Activated naive CD4-positive, alpha-beta T cell treated with anti-CD3 and anti-CD28 coated beads, Interleukin-2, amount 10 ng/mL, durations not matched to agents 7 days and 5 days (primary cell): ENCODE data around the gene HTD2.
"Not testable (repeated sequence)": the region's sequence is repeated elsewhere in the genome, so short reads cannot be mapped to it uniquely, and the experiment has no call there.

Experiments used
- CTCF ChIA-PET: fragments of 350-600 bp; sonication (Branson Sonifier 250); formaldehyde crosslinking; loops from one replicate; lab custom pipeline; 2021; ENCODE audit warnings: antibody characterized with exemption; lab: Charles Lee
- DNase-seq: peaks from one replicate; pipeline ENCODE4 v3.0.0-alpha.2; 2020
- H3K27ac Mint-ChIP-seq: one replicate; pipeline ENCODE4 v1.8.0; 2021; ENCODE audit warnings: mild to moderate bottlenecking, moderate library complexity, mixed read lengths
- H3K27me3 Mint-ChIP-seq: one replicate; pipeline ENCODE4 v1.8.0; 2021; ENCODE audit warnings: mild to moderate bottlenecking, mixed read lengths
- H3K36me3 Mint-ChIP-seq: one replicate; pipeline ENCODE4 v1.8.0; 2021; ENCODE audit warnings: mixed read lengths
- H3K4me1 Mint-ChIP-seq: one replicate; pipeline ENCODE4 v1.8.0; 2021; ENCODE audit warnings: mixed read lengths
- H3K4me3 Mint-ChIP-seq: one replicate; pipeline ENCODE4 v1.8.0; 2021; ENCODE audit warnings: mild to moderate bottlenecking, moderate library complexity, mixed read lengths
- H3K9me3 Mint-ChIP-seq: one replicate; pipeline ENCODE4 v1.8.0; 2021; ENCODE audit warnings: mixed read lengths

Gene HTD2

DNA sequence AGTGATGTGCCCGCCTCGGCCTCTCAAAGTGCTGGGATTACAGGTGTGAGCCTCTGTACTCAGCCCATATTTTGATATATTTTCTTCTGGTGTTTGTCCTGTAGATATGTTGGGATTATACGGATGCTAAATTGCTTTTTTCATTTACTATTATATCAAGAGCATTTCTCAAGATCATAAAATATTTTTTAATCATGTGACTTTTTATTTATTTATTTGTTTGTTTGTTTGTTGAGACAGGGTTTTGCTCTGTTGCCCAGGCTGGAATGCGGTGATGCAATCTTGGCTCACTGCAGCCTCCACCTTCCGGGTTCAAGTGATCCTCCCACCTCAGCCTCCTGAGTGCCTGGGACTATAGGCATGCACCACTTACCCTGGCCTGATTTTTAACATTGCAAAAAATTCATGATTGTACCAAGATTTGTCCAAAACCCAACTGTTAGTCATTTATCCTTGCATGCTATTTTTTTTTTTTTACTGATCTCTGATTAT, 23.6 kb downstream of the HTD2 start:
- H3K9me3 Mint-ChIP-seq, result no peaks in the 10 kb centered on the region
- H3K27me3 Mint-ChIP-seq, result no peaks in the 10 kb centered on the region
- peaks cover 38% of the 10 kb centered on the region for H3K4me1 Mint-ChIP-seq
- no peak overlapping the region for H3K4me3 Mint-ChIP-seq
- H3K36me3 Mint-ChIP-seq, result no peaks in the 10 kb centered on the region
- CTCF ChIA-PET, result interaction anchor here (0.7 to 3.4 kb wide), 4 partner anchors 9 to 193 kb away, joined by 3 to 13 read pairs (median 4); partner anchors contain the start of genes HTD2 and RPP14
- DNase-seq, result no peak
- H3K27ac Mint-ChIP-seq, result no peak overlapping the region

DNA sequence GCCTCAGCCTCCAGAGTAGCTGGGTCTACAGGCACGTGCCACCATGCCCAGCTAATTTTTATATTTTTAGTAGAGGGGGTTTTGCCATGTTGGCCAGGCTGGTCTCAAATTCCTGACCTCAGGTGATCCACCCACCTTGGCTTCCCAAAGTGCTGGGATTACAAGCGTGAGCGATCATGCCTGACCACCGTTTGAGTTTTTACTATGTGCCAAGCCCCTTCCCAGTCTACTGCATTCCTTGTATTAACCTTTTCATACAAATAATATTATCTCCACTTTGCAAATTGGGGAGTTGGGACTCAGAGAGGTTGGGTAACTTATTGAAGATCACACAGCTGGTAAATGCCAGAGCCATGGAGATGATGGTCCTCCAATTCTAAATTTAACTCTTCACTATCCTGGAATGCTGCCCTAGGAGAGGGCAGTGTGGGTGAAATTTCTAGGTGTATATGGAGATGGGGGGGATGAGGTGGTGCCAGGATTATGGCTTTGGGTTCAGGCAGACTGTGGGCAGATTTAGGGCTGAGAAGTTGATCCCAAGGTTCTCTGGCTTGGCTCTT, 25.4 kb downstream of the HTD2 start:
- H3K9me3 Mint-ChIP-seq, result no peaks in the 10 kb centered on the region
- H3K27me3 Mint-ChIP-seq, result no peaks in the 10 kb centered on the region
- H3K36me3 Mint-ChIP-seq, result peaks cover 8% of the 10 kb centered on the region
- CTCF ChIA-PET, result interaction anchor here (1.0 to 6.1 kb wide), 5 partner anchors 9 to 162 kb away, joined by 3 to 45 read pairs (median 13); partner anchors contain the start of genes HTD2 and RPP14
- H3K4me1 Mint-ChIP-seq, result peaks cover 39% of the 10 kb centered on the region
- peak overlapping the region; percentile 66 for H3K4me3 Mint-ChIP-seq
- no peak overlapping the region for H3K27ac Mint-ChIP-seq
- DNase-seq, result no peak

DNA sequence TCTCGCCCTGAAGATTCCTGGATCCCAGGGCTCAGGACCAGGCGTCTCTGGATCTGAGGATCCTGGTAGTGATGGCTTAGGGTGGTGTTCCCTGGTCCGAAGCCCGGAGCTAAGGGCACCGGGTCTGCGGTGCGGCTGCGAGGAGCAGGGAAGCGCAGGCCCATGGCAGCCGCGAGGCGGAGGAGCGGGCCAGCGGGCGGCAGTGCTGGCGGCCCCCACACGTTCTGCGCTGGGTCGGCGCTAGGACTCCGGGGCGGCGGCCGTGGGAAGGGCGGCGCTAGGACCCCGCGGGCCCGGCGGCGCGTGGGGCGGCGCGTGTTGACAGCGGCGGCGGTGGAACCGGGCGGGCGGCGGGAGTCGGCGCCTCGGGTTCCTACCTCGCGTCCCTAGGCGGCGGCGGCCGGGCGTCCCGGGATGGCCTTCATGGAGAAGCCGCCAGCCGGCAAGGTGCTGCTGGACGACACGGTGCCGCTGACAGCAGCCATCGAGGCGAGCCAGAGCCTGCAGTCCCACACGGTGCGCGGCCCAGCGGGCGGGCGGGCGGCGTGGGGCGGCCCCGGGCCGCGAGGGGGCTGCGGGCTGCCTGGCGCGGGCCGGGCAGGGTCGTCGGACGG, 26.4 kb downstream of the HTD2 start, which contains the start of gene PXK:
PXK (plus strand) TSS at position 318 of the 614 bp plus-strand sequence; CDS start at position 415, 97 bp downstream.
- no peaks in the 10 kb centered on the region for H3K9me3 Mint-ChIP-seq
- peak; percentile 84 for DNase-seq
- no peaks in the 10 kb centered on the region for H3K27me3 Mint-ChIP-seq
- H3K36me3 Mint-ChIP-seq, result peaks cover 8% of the 10 kb centered on the region
- H3K4me3 Mint-ChIP-seq, result peak within 1 kb of the TSS; percentile 100
- H3K27ac Mint-ChIP-seq, result peak within 1 kb of the TSS; percentile 95
- CTCF ChIA-PET, result interaction anchor here (0.6 to 6.1 kb wide), 12 partner anchors 8 to 161 kb away, joined by 3 to 45 read pairs (median 5); partner anchors contain the start of genes HTD2 and RPP14
- H3K4me1 Mint-ChIP-seq, result peaks cover 39% of the 10 kb centered on the region

DNA sequence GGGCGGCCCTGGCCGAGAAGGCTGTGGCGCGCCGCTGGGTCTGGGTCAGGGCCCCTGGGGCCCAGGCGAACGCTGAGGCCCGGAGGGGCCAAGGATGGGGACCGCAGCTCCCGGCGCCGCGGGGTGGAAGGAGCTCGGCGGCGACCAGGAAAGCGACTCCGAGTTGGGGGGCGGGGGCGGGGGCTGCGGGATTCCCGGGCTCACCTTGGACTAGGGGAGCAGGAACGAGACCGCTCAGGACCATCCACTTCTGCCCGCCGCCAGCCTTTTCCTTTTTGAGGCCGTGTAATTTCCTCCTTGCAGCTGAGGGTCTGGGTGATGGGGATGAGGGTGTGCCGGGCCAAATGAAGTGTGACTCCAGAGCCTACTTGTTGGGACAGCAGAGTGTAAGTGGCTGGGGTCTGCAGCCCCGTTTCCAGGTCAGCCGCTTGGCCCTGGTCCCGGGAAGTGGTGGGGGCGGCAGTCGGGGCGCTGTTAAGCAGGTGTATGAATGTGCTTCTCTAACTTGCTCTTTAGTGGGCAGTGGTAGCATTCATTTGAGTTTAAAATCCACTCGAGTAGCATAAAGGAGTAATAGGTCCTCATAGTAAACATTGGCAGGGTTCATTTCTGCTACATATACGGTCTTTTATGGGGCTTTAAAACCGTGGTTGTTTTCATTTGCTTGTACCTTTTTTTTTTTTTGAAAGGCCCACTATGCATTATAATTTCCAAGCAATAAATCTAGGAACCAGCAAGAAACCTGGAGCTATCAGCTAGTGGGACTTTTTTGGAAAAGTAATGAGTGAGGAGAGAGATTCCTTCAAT, 27.1 kb downstream of the HTD2 start:
- DNase-seq, result peak; percentile 54
- H3K27ac Mint-ChIP-seq, result peak overlapping the region; percentile 95
- peak overlapping the region; percentile 100 for H3K4me3 Mint-ChIP-seq
- H3K27me3 Mint-ChIP-seq, result no peaks in the 10 kb centered on the region
- H3K36me3 Mint-ChIP-seq, result peaks cover 8% of the 10 kb centered on the region
- CTCF ChIA-PET, result interaction anchor here (0.6 to 6.1 kb wide), 16 partner anchors 9 to 159 kb away, joined by 3 to 45 read pairs (median 4); partner anchors contain the start of genes HTD2 and RPP14
- H3K4me1 Mint-ChIP-seq, result peaks cover 39% of the 10 kb centered on the region
- no peaks in the 10 kb centered on the region for H3K9me3 Mint-ChIP-seq

DNA sequence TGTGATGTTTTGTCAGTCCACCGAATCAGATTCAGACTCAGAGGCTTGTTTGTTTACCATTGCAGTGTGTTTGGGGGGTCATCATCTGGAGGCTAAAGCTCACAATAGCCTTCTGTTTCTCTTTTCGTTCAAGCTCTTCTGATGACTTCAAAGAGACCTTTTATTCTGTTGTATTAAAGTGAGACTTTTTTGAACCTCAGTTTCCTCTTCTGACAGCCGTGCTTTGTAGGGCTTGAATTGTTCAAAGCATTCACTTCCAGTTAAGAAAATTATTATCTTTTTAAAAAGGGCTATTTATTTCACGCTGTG, 27.6 kb downstream of the HTD2 start:
- no peaks in the 10 kb centered on the region for H3K9me3 Mint-ChIP-seq
- H3K27ac Mint-ChIP-seq, result peak overlapping the region; percentile 95
- no peak for DNase-seq
- H3K4me1 Mint-ChIP-seq, result peaks cover 39% of the 10 kb centered on the region
- CTCF ChIA-PET, result interaction anchor here (0.6 to 6.1 kb wide), 13 partner anchors 9 to 139 kb away, joined by 3 to 45 read pairs (median 4); partner anchors contain the start of gene HTD2
- peaks cover 10% of the 10 kb centered on the region for H3K36me3 Mint-ChIP-seq
- peak overlapping the region; percentile 100 for H3K4me3 Mint-ChIP-seq
- no peaks in the 10 kb centered on the region for H3K27me3 Mint-ChIP-seq

DNA sequence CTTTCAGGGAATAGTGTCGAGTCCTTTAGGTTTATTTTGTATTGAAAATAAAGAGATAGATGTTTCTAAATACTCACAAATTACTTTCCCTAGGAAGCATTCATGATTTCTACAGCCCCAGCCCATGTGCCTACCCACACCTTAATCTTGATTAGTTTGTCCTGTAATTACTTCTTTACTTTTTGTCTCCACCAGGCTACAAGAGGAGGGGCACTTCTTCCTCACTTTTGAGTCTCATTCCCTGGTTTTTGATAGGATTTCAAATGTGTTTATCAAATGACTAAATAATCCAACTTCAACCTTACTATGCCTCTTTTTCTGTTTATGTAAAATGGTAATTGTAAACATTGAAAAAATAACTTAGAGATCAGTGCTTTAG, 28.2 kb downstream of the HTD2 start:
- no peaks in the 10 kb centered on the region for H3K9me3 Mint-ChIP-seq
- no peaks in the 10 kb centered on the region for H3K27me3 Mint-ChIP-seq
- DNase-seq, result no peak
- CTCF ChIA-PET, result interaction anchor here (0.9 to 6.1 kb wide), 11 partner anchors 10 to 139 kb away, joined by 3 to 45 read pairs (median 5); partner anchors contain the start of gene HTD2
- peak overlapping the region; percentile 27 for H3K4me3 Mint-ChIP-seq
- H3K36me3 Mint-ChIP-seq, result peaks cover 16% of the 10 kb centered on the region
- H3K27ac Mint-ChIP-seq, result no peak overlapping the region
- peaks cover 39% of the 10 kb centered on the region for H3K4me1 Mint-ChIP-seq

DNA sequence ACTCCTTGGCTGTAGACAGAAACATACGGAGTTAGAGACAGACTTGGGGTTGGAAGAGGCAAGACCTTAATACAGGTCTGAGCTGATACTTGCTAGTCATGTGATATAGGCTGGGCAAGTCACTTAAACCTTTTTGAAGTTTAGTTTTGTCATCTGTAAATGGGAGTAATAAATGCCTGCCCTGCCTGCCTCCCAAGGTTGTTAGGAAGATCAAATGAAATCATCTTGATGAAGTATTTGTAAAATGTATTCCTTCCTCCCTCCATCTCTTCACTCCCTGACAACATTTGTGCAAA, 29.3 kb downstream of the HTD2 start:
- peaks cover 38% of the 10 kb centered on the region for H3K4me1 Mint-ChIP-seq
- CTCF ChIA-PET, result interaction anchor here (0.9 to 6.1 kb wide), 7 partner anchors 9 to 79 kb away, joined by 3 to 45 read pairs (median 4); no protein-coding TSS in a partner anchor

DNA sequence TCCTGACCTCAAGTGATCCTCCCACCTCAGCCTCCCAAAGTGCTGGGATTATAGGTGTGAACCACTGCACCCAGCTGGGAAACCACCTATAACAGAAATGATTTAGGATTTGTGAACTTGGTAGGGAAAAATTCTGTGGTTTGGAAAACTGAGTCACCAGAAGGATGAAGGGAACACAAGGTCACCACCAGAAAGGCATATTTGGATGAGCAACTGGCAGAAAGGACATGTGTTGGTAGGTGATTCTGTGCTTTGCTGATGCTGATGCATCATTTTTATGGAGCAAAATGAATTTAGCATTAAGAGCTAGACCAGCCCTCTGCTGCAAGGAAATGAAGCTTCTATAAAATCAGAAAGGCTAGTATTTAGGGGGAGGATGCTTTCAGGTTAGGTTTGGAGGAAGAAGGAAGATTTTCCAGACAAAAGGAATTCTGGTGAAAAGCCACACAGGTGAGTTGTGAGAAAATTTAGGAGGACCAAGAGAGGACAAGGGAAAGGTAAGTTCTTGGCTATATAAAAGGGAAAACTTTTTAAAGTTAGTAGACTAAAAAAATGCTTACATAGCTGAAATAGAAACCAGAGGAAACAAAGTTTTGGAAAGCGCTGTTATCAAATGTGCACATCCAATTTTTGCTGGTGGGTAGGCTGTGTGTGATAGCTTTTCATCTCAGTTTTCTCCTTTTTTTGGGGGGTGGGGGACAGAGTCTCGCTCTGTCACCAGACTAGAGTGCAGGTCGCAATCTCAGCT, 30.0 kb downstream of the HTD2 start:
- Mint-ChIP-seq H3K4me1 (peaks cover 38% of the 10 kb centered on the region), H3K9me3 (no peaks in the 10 kb centered on the region), H3K27me3 (no peaks in the 10 kb centered on the region), H3K27ac (no peak overlapping the region), H3K4me3 (no peak overlapping the region), H3K36me3 (peaks cover 21% of the 10 kb centered on the region)
- CTCF ChIA-PET, result interaction anchor here (0.9 to 6.1 kb wide), 5 partner anchors 8 to 79 kb away, joined by 3 to 45 read pairs (median 4); no protein-coding TSS in a partner anchor
- DNase-seq, result no peak

More for the DNA sequence above, 29.3 kb downstream of the HTD2 start:
- no peak overlapping the region for H3K4me3 Mint-ChIP-seq
- no peak for DNase-seq
- H3K9me3 Mint-ChIP-seq, result no peaks in the 10 kb centered on the region
- no peaks in the 10 kb centered on the region for H3K27me3 Mint-ChIP-seq
- H3K27ac Mint-ChIP-seq, result peak overlapping the region; percentile 74
- H3K36me3 Mint-ChIP-seq, result peaks cover 17% of the 10 kb centered on the region

DNA sequence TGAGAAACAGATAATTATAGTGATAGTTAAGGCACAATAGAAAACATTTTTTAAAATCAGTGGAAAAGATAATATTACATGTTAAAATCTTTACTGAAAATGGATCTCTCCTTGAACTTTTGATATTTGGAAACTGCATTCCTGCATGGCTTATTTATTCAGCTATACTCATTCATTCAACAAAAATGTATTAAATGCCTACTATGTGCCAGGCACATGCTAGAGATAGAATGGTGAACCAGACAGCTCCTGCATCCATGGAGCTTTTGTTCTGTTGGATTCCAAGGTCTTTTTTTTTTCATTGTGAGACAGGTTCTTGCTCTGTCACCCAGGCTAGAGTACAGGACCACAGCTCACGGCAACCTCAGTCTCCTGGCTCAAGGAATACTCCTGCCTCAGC, 30.9 kb downstream of the HTD2 start:
- H3K27ac Mint-ChIP-seq, result no peak overlapping the region
- no peak for DNase-seq
- H3K4me1 Mint-ChIP-seq, result peaks cover 36% of the 10 kb centered on the region

DNA sequence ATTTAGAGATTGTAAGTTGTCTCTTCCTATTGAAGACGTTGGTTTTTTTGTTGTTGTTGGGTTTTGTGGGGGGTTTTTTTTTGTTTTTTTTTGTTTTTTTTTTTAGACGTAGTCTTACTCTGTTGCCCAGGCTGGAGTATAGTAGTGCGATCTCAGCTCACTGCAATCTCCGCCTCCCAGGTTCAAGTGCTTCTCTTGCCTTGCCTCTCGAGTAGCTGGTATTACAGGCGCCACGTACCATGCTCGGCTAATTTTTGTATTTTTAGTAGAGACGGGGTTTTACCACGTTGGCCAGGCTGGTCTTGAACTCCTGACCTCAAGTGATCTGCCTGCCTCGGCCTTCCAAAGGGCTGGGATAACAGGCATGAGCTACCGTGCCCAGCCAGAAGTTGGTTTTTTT, 32.8 kb downstream of the HTD2 start:
- Mint-ChIP-seq H3K36me3 (peaks cover 23% of the 10 kb centered on the region), H3K4me1 (peaks cover 28% of the 10 kb centered on the region)
- CTCF ChIA-PET, result interaction anchor here (0.6 kb wide), 1 partner anchor 340 kb away, joined by 3 read pairs; no protein-coding TSS in a partner anchor
- H3K9me3 Mint-ChIP-seq, DNase-seq, H3K27ac Mint-ChIP-seq, H3K27me3 Mint-ChIP-seq, H3K4me3 Mint-ChIP-seq: not testable (repeated sequence)

More for the DNA sequence above, 30.9 kb downstream of the HTD2 start:
- CTCF ChIA-PET, result interaction anchor here (0.9 to 6.1 kb wide), 4 partner anchors 7 to 40 kb away, joined by 3 to 45 read pairs (median 10); no protein-coding TSS in a partner anchor
- Mint-ChIP-seq H3K4me3 (no peak overlapping the region), H3K9me3 (no peaks in the 10 kb centered on the region), H3K27me3 (no peaks in the 10 kb centered on the region), H3K36me3 (peaks cover 23% of the 10 kb centered on the region)

DNA sequence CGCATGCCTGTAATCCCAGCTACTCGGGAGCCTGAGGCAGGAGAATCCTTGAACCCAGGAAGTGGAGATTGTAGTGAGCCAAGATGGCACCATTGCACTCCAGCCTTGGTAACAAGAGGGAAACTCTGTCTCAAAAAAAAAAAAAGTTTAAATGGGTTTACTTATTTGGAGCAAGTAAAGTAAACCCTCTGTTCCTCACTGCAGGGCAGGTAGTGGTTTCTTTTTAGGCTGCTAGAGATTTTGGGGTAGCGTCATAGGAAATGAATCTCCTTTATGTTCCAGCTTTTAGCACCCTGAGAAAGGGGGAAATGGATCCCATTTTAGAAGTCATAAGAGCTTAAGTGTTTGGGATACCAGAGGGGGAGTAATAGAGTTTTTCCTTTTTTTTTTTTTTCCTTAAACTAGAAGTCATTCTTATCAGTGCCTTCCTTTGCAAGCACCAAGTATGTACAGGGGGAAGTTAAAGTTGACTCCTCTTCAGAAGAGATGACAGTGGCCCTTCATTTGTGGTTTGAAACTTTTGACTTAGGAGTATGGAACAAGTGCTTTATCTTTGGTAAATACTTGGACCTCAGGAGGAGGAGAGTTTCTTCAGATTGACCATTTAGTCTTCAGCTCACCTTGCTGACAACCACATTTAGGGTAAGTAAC, 34.4 kb downstream of the HTD2 start:
- no peaks in the 10 kb centered on the region for H3K27me3 Mint-ChIP-seq
- H3K9me3 Mint-ChIP-seq, result no peaks in the 10 kb centered on the region
- peaks cover 20% of the 10 kb centered on the region for H3K36me3 Mint-ChIP-seq
- H3K27ac Mint-ChIP-seq, result peak overlapping the region; percentile 30
- CTCF ChIA-PET, result no interaction called here
- DNase-seq, result no peak
- peaks cover 15% of the 10 kb centered on the region for H3K4me1 Mint-ChIP-seq
- no peak overlapping the region for H3K4me3 Mint-ChIP-seq

DNA sequence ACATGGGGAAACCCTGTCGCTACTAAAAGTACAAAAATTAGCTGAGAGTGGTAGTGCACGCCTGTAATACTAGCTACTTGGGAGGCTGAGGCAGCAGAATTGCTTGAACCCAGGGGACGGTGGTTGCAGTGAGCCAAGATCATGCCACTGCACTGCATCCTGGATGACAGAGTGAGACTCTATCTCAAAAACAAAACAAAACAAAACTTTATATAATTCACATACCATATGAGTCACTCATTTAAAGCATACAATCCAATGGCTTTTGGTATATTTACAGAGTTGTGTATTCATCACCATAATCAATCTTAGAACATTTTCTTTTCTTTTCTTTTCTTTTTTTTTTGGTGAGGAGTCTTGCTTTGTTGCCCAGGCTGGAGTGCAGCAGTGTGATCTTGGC, 35.1 kb downstream of the HTD2 start:
- Mint-ChIP-seq H3K4me1 (peaks cover 14% of the 10 kb centered on the region), H3K27ac (no peak overlapping the region), H3K27me3 (no peaks in the 10 kb centered on the region)

DNA sequence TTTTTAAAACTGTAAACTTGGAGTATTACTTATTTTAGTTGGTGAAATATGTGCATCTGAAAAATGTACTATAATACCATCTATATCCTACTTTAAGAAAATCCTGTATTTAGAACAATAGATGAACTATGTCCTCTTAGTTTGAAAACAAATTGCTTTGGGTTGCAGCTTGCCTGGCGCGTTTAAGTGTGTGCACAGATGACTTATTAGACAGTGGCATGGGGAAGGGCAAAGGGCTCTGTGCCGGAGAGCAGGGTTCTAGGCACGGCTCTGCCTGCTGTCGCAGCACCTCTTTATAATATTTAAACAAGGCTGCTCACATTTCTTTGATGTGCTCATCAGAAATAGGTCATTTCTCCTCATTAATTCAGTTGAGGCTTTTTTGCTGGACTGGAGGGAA, 36.4 kb downstream of the HTD2 start:
- CTCF ChIA-PET, result no interaction called here
- no peaks in the 10 kb centered on the region for H3K27me3 Mint-ChIP-seq
- H3K27ac Mint-ChIP-seq, result no peak overlapping the region
- no peaks in the 10 kb centered on the region for H3K9me3 Mint-ChIP-seq
- H3K36me3 Mint-ChIP-seq, result peaks cover 18% of the 10 kb centered on the region
- peaks cover 14% of the 10 kb centered on the region for H3K4me1 Mint-ChIP-seq
- no peak overlapping the region for H3K4me3 Mint-ChIP-seq
- no peak for DNase-seq

More for the DNA sequence above, 35.1 kb downstream of the HTD2 start:
- no peak for DNase-seq
- Mint-ChIP-seq H3K36me3 (peaks cover 15% of the 10 kb centered on the region), H3K9me3 (no peaks in the 10 kb centered on the region), H3K4me3 (no peak overlapping the region)
- CTCF ChIA-PET, result no interaction called here
